HG02623 (cell line): ENCODE data around the gene EML3.
"Not testable (repeated sequence)": the region's sequence is repeated elsewhere in the genome, so short reads cannot be mapped to it uniquely, and the experiment has no call there.

ENCODE experiments used
- ATAC-seq: cut with Tn5 transposase; IDR thresholded peaks from one replicate; pipeline ENCODE4 v1.9.1; 2021; ENCODE audit warnings: moderate library complexity; ENCODE audit not compliant: unreplicated experiment

EML3 gene

GRCh38 chr11:62600367-62601121 lies 12.0 kb downstream of the EML3 start:
- ATAC-seq: no peak

GRCh38 chr11:62599901-62600300 lies 12.7 kb downstream of the EML3 start:
- ATAC-seq: no peak

- peak; percentile 37 for ATAC-seq
Observed at GRCh38 chr11:62599069-62599696, 13.4 kb downstream of the EML3 start.

- ATAC-seq: no peak
Observed at GRCh38 chr11:62595124-62595523, 17.5 kb downstream of the EML3 start.

- no peak for ATAC-seq
Observed at GRCh38 chr11:62593434-62594044, 19.0 kb downstream of the EML3 start.

- no peak for ATAC-seq
Observed at GRCh38 chr11:62592989-62593421, 19.6 kb downstream of the EML3 start.

- ATAC-seq: no peak
Observed at GRCh38 chr11:62592146-62592815, 20.3 kb downstream of the EML3 start.

- peak; percentile 87 for ATAC-seq
Observed at GRCh38 chr11:62591448-62592145, 21.0 kb downstream of the EML3 start, which contains the start of gene TUT1. TSS of gene TUT1 (minus strand) at chr11:62591523. CDS start at chr11:62591485, 38 bp downstream.

- ATAC-seq: no peak
Observed at GRCh38 chr11:62588966-62589637, 23.5 kb downstream of the EML3 start.

GRCh38 chr11:62585356-62585755 lies 27.2 kb downstream of the EML3 start:
- ATAC-seq: not testable (repeated sequence)

GRCh38 chr11:62581735-62582134 lies 30.8 kb downstream of the EML3 start:
- ATAC-seq: not testable (repeated sequence)

- no peak for ATAC-seq
Observed at GRCh38 chr11:62580959-62581715, 31.4 kb downstream of the EML3 start.

- no peak for ATAC-seq
Observed at GRCh38 chr11:62579252-62579651, 33.3 kb downstream of the EML3 start.

GRCh38 chr11:62578541-62578940 lies 34.0 kb downstream of the EML3 start:
- ATAC-seq: no peak

- ATAC-seq: no peak
Observed at GRCh38 chr11:62577046-62577714, 35.4 kb downstream of the EML3 start.

GRCh38 chr11:62575837-62576236 lies 36.7 kb downstream of the EML3 start:
- no peak for ATAC-seq

GRCh38 chr11:62575156-62575555 lies 37.4 kb downstream of the EML3 start:
- no peak for ATAC-seq

GRCh38 chr11:62574363-62575071 lies 38.1 kb downstream of the EML3 start:
- no peak for ATAC-seq
